A549 treated with RU486 at 1 μM for 4 hours (cell line): ENCODE measurements around the gene ERVH48-1. TPM values are rescaled to one million over a fixed set of nuclear protein-coding genes. Genes with fewer than 3 reads are reported as not detected.

Experiments used
- total RNA-seq: library from RNA; stranded (reverse); fragments of 200-300 nt; extraction: Qiagen RNA extraction; gene quantifications from 5 replicates; pipeline ENCODE4 v1.2.3, GENCODE V29; 2022; ENCODE audit warnings: low read depth

ERVH48-1 gene
- total RNA-seq = not detected in 5 replicates

GRCh38 chr21:42925114-42925926 is at the start of gene ERVH48-1:
ERVH48-1 (minus strand) TSS chr21:42925630; CDS start chr21:42919006, 6,624 bp downstream.

DNA sequence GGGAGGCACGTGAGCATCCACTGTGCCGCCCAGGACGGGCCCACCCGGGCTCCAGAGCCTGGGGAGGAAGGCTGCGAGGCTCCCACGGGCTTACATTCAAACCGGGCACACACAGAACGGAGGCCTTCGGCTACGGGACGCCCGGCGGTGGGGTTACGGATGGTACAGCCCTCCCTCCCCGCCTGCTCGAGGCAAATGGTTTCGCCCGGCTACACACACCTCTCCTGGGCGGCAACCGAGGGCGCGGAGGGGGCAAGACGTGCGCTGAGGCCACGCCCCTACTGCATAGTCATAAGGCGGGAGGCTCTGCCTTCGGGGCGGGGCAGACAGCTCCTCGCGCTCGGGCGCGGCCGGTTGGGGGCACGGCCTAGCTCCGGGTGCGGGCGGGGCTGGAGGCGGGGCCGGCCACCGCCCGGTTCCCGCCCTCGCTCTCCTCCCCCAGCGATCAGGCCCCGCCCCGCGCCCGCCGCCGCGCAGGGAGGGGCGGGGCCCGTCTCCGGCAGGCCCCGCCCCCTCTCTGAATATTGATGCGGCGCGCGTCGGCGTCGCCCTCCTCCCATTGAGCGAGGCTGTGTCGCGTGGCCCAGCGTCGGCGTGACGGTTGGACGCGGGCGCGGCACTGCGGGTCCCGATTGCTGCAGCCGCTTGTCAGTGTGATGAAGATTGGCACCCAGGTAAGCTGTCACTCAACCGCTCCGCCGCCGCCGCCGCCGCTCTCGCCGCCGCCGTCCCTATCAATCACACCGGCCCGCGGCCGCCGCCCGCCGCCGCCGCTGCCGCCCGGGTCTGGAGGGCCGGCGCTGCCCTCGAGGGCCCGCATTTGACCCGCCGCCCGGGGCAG is 48.8 kb upstream of the ERVH48-1 start, which contains the start of gene PKNOX1:
TSS of gene PKNOX1 (plus strand) at position 572 of the 841 bp plus-strand sequence. CDS start 29,820 bp downstream, outside the sequence.

DNA sequence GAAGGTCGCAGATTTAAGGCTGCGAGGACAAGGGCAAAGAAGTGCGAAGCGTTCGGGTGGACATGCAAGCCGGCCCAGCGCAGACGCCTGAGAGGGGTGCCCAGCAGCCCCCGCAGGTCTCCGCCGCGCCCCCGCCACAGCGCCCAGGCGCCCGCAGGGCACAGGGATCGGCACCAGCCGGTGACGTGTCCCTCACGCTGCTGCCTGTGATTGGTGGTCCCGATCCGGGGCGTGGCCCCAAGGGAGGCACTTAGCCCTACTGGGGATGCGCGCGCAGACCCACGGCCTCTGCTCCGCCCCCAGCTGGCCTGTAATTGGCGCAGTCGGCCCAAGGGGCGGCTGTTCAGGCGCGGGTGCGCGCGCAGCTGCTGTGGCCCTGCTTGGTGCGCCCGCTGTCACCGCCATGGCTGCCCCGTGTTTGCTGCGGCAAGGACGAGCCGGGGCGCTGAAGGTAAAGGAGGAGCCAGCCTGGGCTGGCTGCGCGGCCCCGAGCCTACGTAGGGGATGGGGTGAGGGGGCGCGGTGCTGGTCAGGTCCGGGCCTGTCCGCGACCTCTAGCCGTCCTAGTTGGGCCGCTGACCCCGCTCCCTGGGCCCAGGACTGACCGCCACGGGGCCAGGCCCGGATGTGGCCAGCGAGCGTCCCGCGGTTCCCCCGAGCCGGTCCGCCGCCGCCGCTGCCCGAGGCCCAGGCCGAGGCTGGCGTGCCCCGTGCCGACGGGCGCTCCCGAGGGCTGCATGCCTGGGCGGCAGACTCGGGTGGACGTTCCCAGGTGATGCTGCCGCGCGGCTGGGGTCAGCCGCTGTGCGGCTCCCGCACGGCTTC is 32.3 kb downstream of the ERVH48-1 start, which contains the start of gene NDUFV3:
TSS of gene NDUFV3 (plus strand) at position 379 of the 825 bp plus-strand sequence. CDS start at position 404, 25 bp downstream.

DNA sequence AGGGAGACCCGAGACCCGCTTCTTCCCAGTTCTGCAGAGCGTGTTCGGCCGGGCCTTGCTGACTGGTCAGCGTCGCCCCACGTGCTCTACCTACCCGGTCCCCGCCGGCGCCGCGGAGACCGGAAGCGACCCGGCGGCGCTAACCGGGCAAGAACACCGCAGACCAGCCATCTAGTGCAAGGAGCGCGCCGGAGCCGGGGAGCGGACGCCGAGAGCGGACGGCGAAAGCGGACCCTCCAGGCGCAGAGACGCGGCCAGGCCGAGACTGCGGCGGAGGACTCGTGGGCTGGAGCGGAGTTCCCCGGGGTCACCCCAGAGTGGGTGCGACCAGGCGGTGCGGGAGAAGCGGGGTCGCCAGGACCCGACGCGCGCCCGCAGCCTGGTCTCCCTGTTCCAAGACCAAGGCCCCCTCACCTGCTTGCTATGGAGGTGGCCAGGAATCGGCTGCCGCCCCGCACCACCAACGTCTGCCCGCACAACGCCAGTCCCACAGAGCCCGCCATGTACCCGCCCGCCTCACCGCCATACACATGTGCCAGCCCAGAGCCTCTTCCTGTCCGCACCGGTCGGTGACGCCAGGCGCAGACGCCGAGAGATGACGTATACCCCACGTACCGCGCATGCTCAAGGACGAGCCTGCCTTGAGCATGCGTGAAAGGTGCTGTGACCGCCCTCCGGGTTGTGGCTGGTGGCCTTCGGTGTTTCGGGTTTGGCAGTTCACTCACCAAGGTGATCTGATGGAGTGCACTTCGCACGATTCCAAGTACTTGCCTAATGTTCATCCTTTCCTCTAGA is 46.2 kb downstream of the ERVH48-1 start, which contains the start of gene WDR4:
TSS of gene WDR4 (minus strand) at position 547 of the 795 bp plus-strand sequence. CDS start at position 503, 44 bp downstream.

Other genes starting within 250 kb of the ERVH48-1 start
- 21.3 to 33.4 TPM (median 30.7 TPM) in 5 replicates for gene WDR4, start 46.1 kb downstream of the ERVH48-1 start, total RNA-seq
- gene NDUFV3, start 32.3 kb downstream of the ERVH48-1 start, total RNA-seq = 20.0 to 27.8 TPM (median 20.5 TPM) in 5 replicates
- 4.3 to 7.1 TPM (median 5.7 TPM) in 5 replicates for gene PKNOX1, start 48.9 kb upstream of the ERVH48-1 start, total RNA-seq
- gene CBS, start 150.2 kb upstream of the ERVH48-1 start, total RNA-seq = 10.3 to 13.0 TPM (median 11.4 TPM) in 5 replicates
- 49.4 to 101 TPM (median 63.1 TPM) in 5 replicates for gene U2AF1, start 181.9 kb upstream of the ERVH48-1 start, total RNA-seq
- not detected in 5 replicates for gene CRYAA, start 243.4 kb upstream of the ERVH48-1 start, total RNA-seq